H9 (cell line): ENCODE results near the gene PITPNB. TPM values are rescaled to one million over a fixed set of nuclear protein-coding genes. Genes with fewer than 3 reads are reported as not detected.

Experiments
- DNase-seq: peaks from one replicate; pipeline ENCODE4 v3.0.0-alpha.2; 2017
- H2AFZ ChIP-seq: one replicate; pipeline ENCODE4 v1.6.1; 2013; ENCODE audit warnings: mild to moderate bottlenecking, low read length, control low read depth, moderate library complexity
- H2AK5ac ChIP-seq: 2 replicates; pipeline ENCODE4 v1.6.1; 2013; ENCODE audit warnings: low read length, control low read depth, mixed read lengths; ENCODE audit not compliant: insufficient read length
- H2BK120ac ChIP-seq: one replicate; pipeline ENCODE4 v1.6.1; 2013; ENCODE audit warnings: low read depth, mild to moderate bottlenecking, low read length, control low read depth, inconsistent platforms; ENCODE audit not compliant: poor library complexity, severe bottlenecking
- H2BK12ac ChIP-seq: 2 replicates; pipeline ENCODE4 v1.6.1; 2013; ENCODE audit warnings: low read length, control low read depth, mixed read lengths, low read depth; ENCODE audit not compliant: insufficient read length
- H2BK15ac ChIP-seq: 2 replicates; pipeline ENCODE4 v1.6.1; 2013; ENCODE audit warnings: low read depth, low read length, control low read depth
- H2BK20ac ChIP-seq: one replicate; pipeline ENCODE4 v1.6.1; 2013; ENCODE audit warnings: low read depth, mild to moderate bottlenecking, low read length, control low read depth, inconsistent platforms; ENCODE audit not compliant: poor library complexity, severe bottlenecking
- H2BK5ac ChIP-seq: 2 replicates; pipeline ENCODE4 v1.6.1; 2013; ENCODE audit warnings: low read length, control low read depth, mixed read lengths; ENCODE audit not compliant: insufficient read length
- H3K14ac ChIP-seq: 2 replicates; pipeline ENCODE4 v1.6.1; 2013; ENCODE audit warnings: low read length, control low read depth; ENCODE audit not compliant: insufficient read depth
- H3K18ac ChIP-seq: 2 replicates; pipeline ENCODE4 v1.6.1; 2013; ENCODE audit warnings: low read depth, mild to moderate bottlenecking, mixed read lengths, low read length, control low read depth; ENCODE audit not compliant: insufficient read length
- H3K23ac ChIP-seq: 2 replicates; pipeline ENCODE4 v1.6.1; 2013; ENCODE audit warnings: low read length, control low read depth, mixed read lengths, low read depth; ENCODE audit not compliant: insufficient read length
- H3K23me2 ChIP-seq: 2 replicates; pipeline ENCODE4 v1.6.1; 2013; ENCODE audit warnings: low read depth, mild to moderate bottlenecking, mixed read lengths, low read length, control low read depth; ENCODE audit not compliant: insufficient read length, poor library complexity, severe bottlenecking
- H3K27ac ChIP-seq: 2 replicates; pipeline ENCODE4 v1.5.1; 2013; ENCODE audit warnings: low read length, control low read depth, mixed read lengths, low read depth; ENCODE audit not compliant: insufficient read length
- H3K27me3 ChIP-seq: 2 replicates; pipeline ENCODE4 v1.6.1; 2013; ENCODE audit warnings: low read length, control low read depth, inconsistent platforms; ENCODE audit not compliant: insufficient read depth
- H3K4ac ChIP-seq: 2 replicates; pipeline ENCODE4 v1.6.1; 2013; ENCODE audit warnings: low read depth, mild to moderate bottlenecking, control low read depth, inconsistent platforms, low read length, moderate library complexity
- H3K4me1 ChIP-seq: 2 replicates; pipeline ENCODE4 v1.6.1; 2013; ENCODE audit warnings: low read length, control low read depth, inconsistent platforms; ENCODE audit not compliant: insufficient read depth
- H3K4me2 ChIP-seq: 2 replicates; pipeline ENCODE4 v1.6.1; 2013; ENCODE audit warnings: low read length, control low read depth, mixed read lengths; ENCODE audit not compliant: insufficient read length, insufficient read depth
- H3K56ac ChIP-seq: 2 replicates; pipeline ENCODE4 v1.6.1; 2013; ENCODE audit warnings: low read depth, mild to moderate bottlenecking, mixed read lengths, low read length, control low read depth; ENCODE audit not compliant: insufficient read length
- H3K79me1 ChIP-seq: 2 replicates; pipeline ENCODE4 v1.6.1; 2013; ENCODE audit warnings: low read depth, mild to moderate bottlenecking, moderate library complexity, low read length, control low read depth, inconsistent platforms; ENCODE audit not compliant: insufficient read depth, poor library complexity, severe bottlenecking
- H3K79me2 ChIP-seq: 2 replicates; pipeline ENCODE4 v1.6.1; 2013; ENCODE audit warnings: low read length, control low read depth, inconsistent platforms; ENCODE audit not compliant: insufficient read depth
- H3K9ac ChIP-seq: 2 replicates; pipeline ENCODE4 v1.6.1; 2013; ENCODE audit warnings: low read length, control low read depth, mixed read lengths; ENCODE audit not compliant: insufficient read length; ENCODE audit errors: extremely low read depth
- H3K9me3 ChIP-seq: one replicate; pipeline ENCODE4 v1.6.1; 2013; ENCODE audit warnings: low read depth, low read length, inconsistent platforms; ENCODE audit not compliant: control insufficient read depth
- H3T11ph ChIP-seq: one replicate; pipeline ENCODE4 v1.6.1; 2013; ENCODE audit warnings: mild to moderate bottlenecking, low read length, control low read depth, inconsistent platforms
- H4K20me1 ChIP-seq: one replicate; pipeline ENCODE4 v1.6.1; 2013; ENCODE audit not compliant: control insufficient read depth, insufficient read length, insufficient read depth
- H4K5ac ChIP-seq: 2 replicates; pipeline ENCODE4 v1.6.1; 2013; ENCODE audit warnings: low read depth, mild to moderate bottlenecking, mixed read lengths, low read length, control low read depth; ENCODE audit not compliant: insufficient read length
- H4K8ac ChIP-seq: replicated peaks from 2 replicates; pipeline ENCODE4 v1.6.1; 2013; ENCODE audit warnings: low read length, control low read depth, mixed read lengths, low read depth; ENCODE audit not compliant: insufficient read length
- H4K91ac ChIP-seq: 2 replicates; pipeline ENCODE4 v1.6.1; 2013; ENCODE audit warnings: low read depth, mild to moderate bottlenecking, moderate library complexity, mixed read lengths, low read length, control low read depth; ENCODE audit not compliant: insufficient read length
- H3K27ac Mint-ChIP-seq, 3 experiments: 2 replicates in 2 of 3; 3 replicates in 1 of 3; pipeline ENCODE4 v1.8.0; 2020 to 2021; ENCODE audit warnings: mixed read lengths in 3 of 3, mild to moderate bottlenecking in 1 of 3, moderate library complexity in 1 of 3
- H3K27me3 Mint-ChIP-seq: 2 replicates; pipeline ENCODE4 v1.8.0; 2021; ENCODE audit warnings: low read depth, mild to moderate bottlenecking, moderate library complexity, mixed read lengths
- H3K36me3 Mint-ChIP-seq, 3 experiments: 2 replicates in 2 of 3; 3 replicates in 1 of 3; pipeline ENCODE4 v1.8.0; 2020 to 2021; ENCODE audit warnings: low read depth in 3 of 3, mixed read lengths in 3 of 3; ENCODE audit not compliant: insufficient read depth in 1 of 3
- H3K4me1 Mint-ChIP-seq, 2 experiments: 2 replicates each; pipeline ENCODE4 v1.8.0; 2020; ENCODE audit warnings: mixed read lengths in 2 of 2
- H3K4me3 Mint-ChIP-seq, 2 experiments: 2 replicates in 1 of 2; 3 replicates in 1 of 2; pipeline ENCODE4 v1.8.0; 2020 to 2021; ENCODE audit warnings: mild to moderate bottlenecking in 2 of 2, mixed read lengths in 2 of 2, moderate library complexity in 1 of 2
- H3K9me3 Mint-ChIP-seq, 2 experiments: 2 replicates in 1 of 2; 3 replicates in 1 of 2; pipeline ENCODE4 v1.8.0; 2020; ENCODE audit warnings: mild to moderate bottlenecking in 2 of 2, mixed read lengths in 2 of 2, moderate library complexity in 1 of 2
- CTCF ChIP-seq: fragments of 200-600 bp; sonication (generic); conservative IDR thresholded peaks from 3 replicates; pipeline ENCODE4 v1.8.0; 2021; ENCODE audit warnings: antibody characterized with exemption, mild to moderate bottlenecking
- WGBS: extraction: QIAGEN DNeasy Blood & Tissue Kit; methylation state at CpG from one replicate; pipeline ENCODE4 v1.1.7; 2013; ENCODE audit warnings: missing lambda C conversion rate, low lambda C conversion rate, mixed read lengths; ENCODE audit not compliant: insufficient read length; ENCODE audit errors: extremely low coverage; 5-methylcytosine and 5-hydroxymethylcytosine counted together
- total RNA-seq: library from RNA; stranded (reverse); gene quantifications from 2 replicates; pipeline ENCODE4 v1.2.1, GENCODE V29; 2021

Gene PITPNB
- total RNA-seq, 1 experiment from 2014 or later, result 106 TPM

- Histone ChIP-seq H2BK5ac (no peak overlapping the region), H3K79me1 (no peaks in the 10 kb centered on the region), H3K56ac (no peak overlapping the region), H3K18ac (no peak overlapping the region), H2AK5ac (no peak overlapping the region), H4K20me1 (no peaks in the 10 kb centered on the region), H3T11ph (no peak overlapping the region), H3K79me2 (no peaks in the 10 kb centered on the region; the same call in 1 of the 2 replicates), H3K27ac (no peak overlapping the region), H2BK15ac (no peak overlapping the region), H3K4ac (no peak overlapping the region), H3K4me2 (no peak overlapping the region), H4K91ac (no peak overlapping the region), H3K23me2 (no peaks in the 10 kb centered on the region), H2AFZ (no peak overlapping the region), H3K9me3 (no peaks in the 10 kb centered on the region), H2BK20ac (no peak overlapping the region), H3K23ac (no peak overlapping the region), H4K5ac (no peak overlapping the region), H3K9ac (no peak overlapping the region), H2BK12ac (no peak overlapping the region), H4K8ac (no peak overlapping the region), H3K27me3 (no peaks in the 10 kb centered on the region), H2BK120ac (no peak overlapping the region), H3K4me1 (no peaks in the 10 kb centered on the region; the same call in 1 of the 2 replicates), H3K14ac (no peak overlapping the region)
- peaks cover 7 to 13% of the 10 kb centered on the region in 2 experiments for H3K4me1 Mint-ChIP-seq
- no peak for DNase-seq
- peaks cover 2 to 23% (median 7%) of the 10 kb centered on the region in 3 experiments; a peak in 5 of 7 replicates for H3K36me3 Mint-ChIP-seq
- H3K9me3 Mint-ChIP-seq, result no peaks in the 10 kb centered on the region
- no peak overlapping the region for H3K27ac Mint-ChIP-seq
- TF ChIP-seq CTCF, result no peak
- H3K27me3 Mint-ChIP-seq, result no peaks in the 10 kb centered on the region
- no peak overlapping the region for H3K4me3 Mint-ChIP-seq
- WGBS, result no CpG with 5 or more reads among the region's 1 CpG
Measured at GRCh38 chr22:27935897-27936296, 16.8 kb upstream of the PITPNB start.
